HepG2 (cell line): ENCODE results near the gene NLGN3. TPM values are rescaled to one million over a fixed set of nuclear protein-coding genes. Genes with fewer than 3 reads are reported as not detected.

Source experiments
- FOXC1 ChIP-seq: sonication (generic); formaldehyde crosslinking; IDR thresholded peaks from 2 replicates; pipeline ENCODE4 v1.8.0; 2022; ENCODE audit warnings: mild to moderate bottlenecking, missing genetic modification reagents, borderline replicate concordance
- POLR2A ChIP-seq, 2 experiments: IDR thresholded peaks; 2 replicates each; pipeline ENCODE4 v1.6.1; 2011; ENCODE audit warnings: low read depth in 2 of 2, low read length in 2 of 2, mild to moderate bottlenecking in 1 of 2, moderate library complexity in 1 of 2; ENCODE audit not compliant: insufficient read depth in 1 of 2
- ZFAT ChIP-seq: sonication (generic); formaldehyde crosslinking; conservative IDR thresholded peaks from 2 replicates; pipeline ENCODE4 v1.8.1; 2023; ENCODE audit warnings: missing genetic modification reagents, inconsistent platforms
- ZMYM2 ChIP-seq: sonication (generic); formaldehyde crosslinking; IDR thresholded peaks from 2 replicates; pipeline ENCODE4 v1.8.0; 2022; ENCODE audit warnings: mild to moderate bottlenecking, missing genetic modification reagents
- ZNF407 ChIP-seq: sonication (generic); formaldehyde crosslinking; IDR thresholded peaks from one replicate; pipeline ENCODE4 v1.5.1; 2020; ENCODE audit warnings: mild to moderate bottlenecking, missing genetic modification reagents; ENCODE audit errors: not compliant biosample characterization
- ZNF530 ChIP-seq: sonication (generic); formaldehyde crosslinking; IDR thresholded peaks from 2 replicates; pipeline ENCODE4 v1.5.0; 2020; ENCODE audit warnings: low read depth, mild to moderate bottlenecking, missing genetic modification reagents
- ZNF616 ChIP-seq: sonication (generic); formaldehyde crosslinking; IDR thresholded peaks from 2 replicates; pipeline ENCODE4 v1.5.0; 2020; ENCODE audit warnings: low read depth, mild to moderate bottlenecking, missing genetic modification reagents
- polyA plus RNA-seq, 8 experiments: library from polyadenylated mRNA; depleted of rRNA in 3 of 8; stranded (reverse) in 7 of 8; unstranded in 1 of 8; fragments of >200 nt; fragmentation: Illumina TruSeq in 4 of 8; extraction: Trizol in 4 of 8; gene quantifications; 2 replicates each; pipeline versions ENCODE4 v1.2.1 to v1.2.3, GENCODE V29; 2011 to 2016; ENCODE audit warnings: low read depth in 4 of 8, missing spikeins in 1 of 8, mixed read lengths in 1 of 8; ENCODE audit not compliant: insufficient read depth in 1 of 8
- total RNA-seq, 5 experiments: library from RNA; depleted of rRNA; stranded (reverse); fragments of >200 nt; fragmentation: Illumina TruSeq; extraction: Trizol; gene quantifications; 2 replicates each; pipeline ENCODE4 v1.2.3, GENCODE V29; 2016; ENCODE audit warnings: low read depth in 1 of 5

The NLGN3 gene
- total and polyA plus RNA-seq, 2 of the 13 experiments (the other 11 are each of a cell fraction or from before 2014, with no cell fraction given) = 0.04 to 0.16 TPM

GRCh38 chrX:71173440-71173839 is 28.8 kb downstream of the NLGN3 start (continued):
- TF ChIP-seq ZNF407 (CRISPR knock-in tag) (no peak), ZMYM2 (no peak), FOXC1 (CRISPR knock-in tag) (no peak), POLR2A (IDR thresholded peaks at IDR 0.05; ENCODE audit: insufficient read depth in 1 of 2, low read depth in 2 of 2, low read length in 2 of 2) (no peak), ZNF616 (no peak), ZFAT (CRISPR knock-in tag) (no peak), ZNF530 (CRISPR knock-in tag) (no peak)
